ENCODE results near the gene PEMT.

Gene PEMT

GRCh38 chr17:17497065-17497844, 94.3 kb downstream of the PEMT start:
- TF ChIP-seq GATA3 (IDR thresholded peaks at IDR 0.05; ENCODE audit: low read depth, low read length): no peak
- TF ChIP-seq GATA2 (IDR thresholded peaks at IDR 0.05; ENCODE audit: low read depth, low read length): no peak

GRCh38 chr17:17496189-17497064, 95.1 kb downstream of the PEMT start, which contains the start of gene RASD1:
RASD1 (minus strand) TSS chr17:17496395; CDS start chr17:17496181, 214 bp downstream.
- TF ChIP-seq GATA3 (IDR thresholded peaks at IDR 0.05; ENCODE audit: low read depth, low read length) (no peak), GATA2 (IDR thresholded peaks at IDR 0.05; ENCODE audit: low read depth, low read length) (no peak)

GRCh38 chr17:17495536-17496188, 95.8 kb downstream of the PEMT start:
- TF ChIP-seq GATA3 (IDR thresholded peaks at IDR 0.05; ENCODE audit: low read depth, low read length) (no peak), GATA2 (IDR thresholded peaks at IDR 0.05; ENCODE audit: low read depth, low read length) (no peak)

GRCh38 chr17:17494870-17495535, 96.5 kb downstream of the PEMT start:
- TF ChIP-seq GATA3 (IDR thresholded peaks at IDR 0.05; ENCODE audit: low read depth, low read length) (no peak), GATA2 (IDR thresholded peaks at IDR 0.05; ENCODE audit: low read depth, low read length) (no peak)

GRCh38 chr17:17494499-17494869, 97.0 kb downstream of the PEMT start:
- TF ChIP-seq GATA3 (IDR thresholded peaks at IDR 0.05; ENCODE audit: low read depth, low read length) (no peak), GATA2 (IDR thresholded peaks at IDR 0.05; ENCODE audit: low read depth, low read length) (no peak)

GRCh38 chr17:17493986-17494466, 97.5 kb downstream of the PEMT start:
- TF ChIP-seq GATA3 (IDR thresholded peaks at IDR 0.05; ENCODE audit: low read depth, low read length): no peak
- TF ChIP-seq GATA2 (IDR thresholded peaks at IDR 0.05; ENCODE audit: low read depth, low read length): no peak

GRCh38 chr17:17493249-17493985, 98.1 kb downstream of the PEMT start:
- TF ChIP-seq GATA2 (IDR thresholded peaks at IDR 0.05; ENCODE audit: low read depth, low read length): no peak
- TF ChIP-seq GATA3 (IDR thresholded peaks at IDR 0.05; ENCODE audit: low read depth, low read length): no peak

GRCh38 chr17:17492571-17492970, 98.9 kb downstream of the PEMT start:
- TF ChIP-seq GATA2 (IDR thresholded peaks at IDR 0.05; ENCODE audit: low read depth, low read length) (no peak), GATA3 (IDR thresholded peaks at IDR 0.05; ENCODE audit: low read depth, low read length) (no peak)

GRCh38 chr17:17492085-17492484, 99.4 kb downstream of the PEMT start:
- TF ChIP-seq GATA2 (IDR thresholded peaks at IDR 0.05; ENCODE audit: low read depth, low read length) (no peak), GATA3 (IDR thresholded peaks at IDR 0.05; ENCODE audit: low read depth, low read length) (no peak)

- no peak for TF ChIP-seq GATA2 (IDR thresholded peaks at IDR 0.05; ENCODE audit: low read depth, low read length)
- TF ChIP-seq GATA3 (IDR thresholded peaks at IDR 0.05; ENCODE audit: low read depth, low read length): no peak
Observed at GRCh38 chr17:17491546-17491988, 99.9 kb downstream of the PEMT start.

GRCh38 chr17:17491031-17491471, 100.5 kb downstream of the PEMT start:
- TF ChIP-seq GATA3 (IDR thresholded peaks at IDR 0.05; ENCODE audit: low read depth, low read length) (no peak), GATA2 (IDR thresholded peaks at IDR 0.05; ENCODE audit: low read depth, low read length) (no peak)

- no peak for TF ChIP-seq GATA2 (IDR thresholded peaks at IDR 0.05; ENCODE audit: low read depth, low read length)
- TF ChIP-seq GATA3 (IDR thresholded peaks at IDR 0.05; ENCODE audit: low read depth, low read length): no peak
Observed at GRCh38 chr17:17487998-17488397, 103.5 kb downstream of the PEMT start.

GRCh38 chr17:17485420-17485819, 106.1 kb downstream of the PEMT start:
- TF ChIP-seq GATA3 (IDR thresholded peaks at IDR 0.05; ENCODE audit: low read depth, low read length): no peak
- TF ChIP-seq GATA2 (IDR thresholded peaks at IDR 0.05; ENCODE audit: low read depth, low read length): no peak
